ENCODE results near the gene THSD1. TPM values are rescaled to one million over a fixed set of nuclear protein-coding genes. Genes with fewer than 3 reads are reported as not detected.

THSD1 gene
- total RNA-seq, 1 donor from 2014 or later, result 6.7 TPM

GRCh38 chr13:52385870-52386269 lies 20.1 kb downstream of the THSD1 start:
- Mint-ChIP-seq H3K27ac (ENCODE audit: unreplicated experiment) (no peak overlapping the region), H3K4me1 (ENCODE audit: low read depth) (no peaks in the 10 kb centered on the region), H3K9me3 (ENCODE audit: low read depth) (peaks cover 7% of the 10 kb centered on the region), H3K36me3 (ENCODE audit: low read depth) (peaks cover 2% of the 10 kb centered on the region), H3K4me3 (ENCODE audit: unreplicated experiment) (no peak overlapping the region), H3K27me3 (ENCODE audit: low read depth) (no peaks in the 10 kb centered on the region)
- no peak for TF ChIP-seq CTCF (IDR thresholded peaks at IDR 0.05)
- DNase-seq (ENCODE audit: low spot score), result no peak

GRCh38 chr13:52383366-52383765 lies 22.6 kb downstream of the THSD1 start:
- no peaks in the 10 kb centered on the region for H3K4me1 Mint-ChIP-seq (ENCODE audit: low read depth)
- TF ChIP-seq CTCF (IDR thresholded peaks at IDR 0.05), result no peak
- H3K27me3 Mint-ChIP-seq (ENCODE audit: low read depth), result no peaks in the 10 kb centered on the region
- no peak for DNase-seq (ENCODE audit: low spot score)
- peaks cover 7% of the 10 kb centered on the region for H3K9me3 Mint-ChIP-seq (ENCODE audit: low read depth)
- H3K27ac Mint-ChIP-seq (ENCODE audit: unreplicated experiment), result no peak overlapping the region
- H3K4me3 Mint-ChIP-seq (ENCODE audit: unreplicated experiment), result no peak overlapping the region
- peaks cover 6% of the 10 kb centered on the region for H3K36me3 Mint-ChIP-seq (ENCODE audit: low read depth)

GRCh38 chr13:52378312-52378711 lies 27.7 kb downstream of the THSD1 start:
- no peaks in the 10 kb centered on the region for H3K27me3 Mint-ChIP-seq (ENCODE audit: low read depth)
- peaks cover 6% of the 10 kb centered on the region for H3K36me3 Mint-ChIP-seq (ENCODE audit: low read depth)
- H3K4me1 Mint-ChIP-seq (ENCODE audit: low read depth), result peaks cover 1% of the 10 kb centered on the region
- H3K27ac Mint-ChIP-seq (ENCODE audit: unreplicated experiment), result no peak overlapping the region
- H3K9me3 Mint-ChIP-seq (ENCODE audit: low read depth), result no peaks in the 10 kb centered on the region
- no peak for TF ChIP-seq CTCF (IDR thresholded peaks at IDR 0.05)
- no peak for DNase-seq (ENCODE audit: low spot score)
- no peak overlapping the region for H3K4me3 Mint-ChIP-seq (ENCODE audit: unreplicated experiment)

GRCh38 chr13:52377898-52378297 lies 28.1 kb downstream of the THSD1 start:
- TF ChIP-seq CTCF (IDR thresholded peaks at IDR 0.05), result no peak

GRCh38 chr13:52374873-52375411 lies 31.0 kb downstream of the THSD1 start:
- H3K36me3 Mint-ChIP-seq (ENCODE audit: low read depth), result peaks cover 6% of the 10 kb centered on the region
- no peak for DNase-seq (ENCODE audit: low spot score)
- peaks cover 18% of the 10 kb centered on the region for H3K4me1 Mint-ChIP-seq (ENCODE audit: low read depth)
- no peaks in the 10 kb centered on the region for H3K9me3 Mint-ChIP-seq (ENCODE audit: low read depth)
- no peak overlapping the region for H3K4me3 Mint-ChIP-seq (ENCODE audit: unreplicated experiment)
- no peaks in the 10 kb centered on the region for H3K27me3 Mint-ChIP-seq (ENCODE audit: low read depth)
- no peak overlapping the region for H3K27ac Mint-ChIP-seq (ENCODE audit: unreplicated experiment)
- no peak for TF ChIP-seq CTCF (IDR thresholded peaks at IDR 0.05)

More at GRCh38 chr13:52377898-52378297, 28.1 kb downstream of the THSD1 start:
- no peak for DNase-seq (ENCODE audit: low spot score)
- Mint-ChIP-seq H3K27me3 (ENCODE audit: low read depth) (no peaks in the 10 kb centered on the region), H3K9me3 (ENCODE audit: low read depth) (no peaks in the 10 kb centered on the region), H3K4me1 (ENCODE audit: low read depth) (peaks cover 5% of the 10 kb centered on the region), H3K4me3 (ENCODE audit: unreplicated experiment) (no peak overlapping the region), H3K36me3 (ENCODE audit: low read depth) (peaks cover 6% of the 10 kb centered on the region), H3K27ac (ENCODE audit: unreplicated experiment) (no peak overlapping the region)

Measured in chondrocyte (in vitro differentiated cells).